GM18517 (cell line): Measurements from ENCODE around the gene MRPS18B.
A peak's percentile ranks its signal among the peaks of the same experiment; 100 is the strongest.

Experiments
- ATAC-seq: cut with Tn5 transposase; IDR thresholded peaks from one replicate; pipeline ENCODE4 v1.9.1; 2021; ENCODE audit warnings: mild to moderate bottlenecking, moderate library complexity; ENCODE audit not compliant: unreplicated experiment

The MRPS18B gene

GRCh38 chr6:30601815-30602641, 15.6 kb upstream of the MRPS18B start:
- no peak for ATAC-seq

GRCh38 chr6:30603961-30604360, 13.7 kb upstream of the MRPS18B start:
- no peak for ATAC-seq

DNA sequence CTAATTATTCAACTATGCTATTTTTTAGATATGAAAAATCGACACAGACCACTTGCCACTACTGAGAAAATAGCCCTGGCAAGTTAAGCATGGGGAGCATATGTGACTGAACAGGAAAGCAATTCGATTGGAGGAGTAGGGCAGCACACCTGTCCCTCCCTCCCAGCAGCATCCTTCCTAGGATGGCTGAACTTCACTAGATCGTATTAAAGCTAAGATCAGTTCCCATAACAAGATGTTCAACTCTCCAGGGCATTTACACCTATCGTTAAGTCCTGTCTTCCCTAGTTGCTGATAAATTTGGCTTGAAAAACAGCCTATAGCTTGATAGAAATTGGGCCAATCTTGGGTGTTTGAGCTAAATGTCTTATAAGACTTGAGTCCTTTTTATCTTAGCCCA, 7.6 kb upstream of the MRPS18B start:
- ATAC-seq = no peak

- no peak for ATAC-seq
These were observed 6.3 kb upstream of the MRPS18B start for GRCh38 chr6:30611150-30611855.

- no peak for ATAC-seq
These were observed 5.8 kb upstream of the MRPS18B start for GRCh38 chr6:30611856-30612194.

- ATAC-seq = no peak
These were observed 5.4 kb upstream of the MRPS18B start for GRCh38 chr6:30612213-30612612.

- ATAC-seq = no peak
These were observed 4.9 kb upstream of the MRPS18B start for GRCh38 chr6:30612687-30613248.

DNA sequence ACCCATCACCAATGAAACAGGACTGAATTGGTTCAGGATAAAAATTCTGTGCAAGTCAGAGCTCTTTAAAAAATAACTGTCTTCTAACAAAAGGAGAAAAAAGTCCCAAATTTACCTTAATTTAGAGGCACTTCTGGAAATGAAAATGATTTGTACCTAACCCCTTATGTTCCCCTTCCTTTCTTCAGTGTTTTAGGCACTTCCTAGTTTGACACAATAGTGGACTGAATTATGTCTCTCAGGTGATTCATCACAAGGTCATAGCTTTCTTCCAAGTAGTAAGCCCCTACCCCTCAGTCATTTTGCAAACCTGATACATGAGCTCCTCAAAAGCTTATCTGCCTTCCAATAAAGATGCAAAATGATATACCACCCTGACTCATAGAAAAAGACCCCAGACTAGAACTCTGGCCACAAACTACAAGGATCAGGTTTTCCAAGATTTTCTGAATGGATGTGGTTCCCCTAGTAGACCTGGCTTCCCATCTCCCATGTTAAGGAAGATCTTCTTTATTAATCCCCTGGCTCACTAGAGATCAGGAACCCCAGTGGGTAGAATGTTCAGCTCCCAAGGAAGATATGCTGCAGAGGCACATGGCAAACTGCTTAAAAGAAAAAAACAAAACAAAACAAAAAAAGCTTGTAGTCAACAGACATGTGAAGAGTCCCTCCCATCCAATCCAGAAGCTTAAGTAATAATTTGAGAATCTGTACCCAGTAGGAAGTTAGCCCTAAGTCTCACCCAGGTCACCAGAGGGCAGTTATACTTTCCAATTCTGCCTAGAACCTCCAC, 4.2 kb upstream of the MRPS18B start:
- no peak for ATAC-seq

DNA sequence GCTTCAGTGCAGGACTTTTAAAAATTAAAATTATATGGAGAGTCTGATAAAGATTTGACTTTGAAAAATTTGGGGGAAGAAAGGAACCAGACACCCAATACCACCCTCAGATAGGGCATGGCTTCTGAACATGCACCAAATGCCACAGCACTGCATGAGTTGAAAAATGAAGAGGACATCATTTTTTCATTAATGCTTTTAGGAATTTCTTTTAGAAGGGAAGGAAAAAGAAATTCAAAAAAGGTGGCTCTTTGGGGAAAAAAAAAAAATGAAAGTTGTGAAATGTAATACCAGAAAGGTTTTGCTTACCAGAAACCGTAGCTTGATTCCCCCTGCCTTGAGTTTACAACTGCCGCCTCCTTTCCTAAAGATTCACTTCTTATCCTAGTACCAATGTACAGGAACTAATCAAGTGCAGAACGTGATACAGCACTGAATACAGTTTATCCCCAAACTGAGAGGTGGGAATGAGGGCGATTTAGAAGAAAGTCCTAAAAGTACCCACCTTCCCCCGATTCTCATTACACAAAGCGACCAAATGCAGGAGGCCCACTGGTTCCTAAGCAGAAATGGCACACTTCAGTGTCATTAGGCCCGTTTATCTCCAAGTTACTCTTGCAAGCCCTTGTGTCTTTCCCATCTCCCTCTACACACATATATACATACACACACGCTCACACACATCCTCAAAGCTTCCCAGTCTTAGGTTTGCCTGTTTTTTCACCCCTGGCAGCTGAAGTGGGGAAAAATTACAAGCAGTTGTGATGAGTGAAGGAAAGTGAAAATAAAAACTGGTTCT, 3.4 kb upstream of the MRPS18B start:
- ATAC-seq = no peak

DNA sequence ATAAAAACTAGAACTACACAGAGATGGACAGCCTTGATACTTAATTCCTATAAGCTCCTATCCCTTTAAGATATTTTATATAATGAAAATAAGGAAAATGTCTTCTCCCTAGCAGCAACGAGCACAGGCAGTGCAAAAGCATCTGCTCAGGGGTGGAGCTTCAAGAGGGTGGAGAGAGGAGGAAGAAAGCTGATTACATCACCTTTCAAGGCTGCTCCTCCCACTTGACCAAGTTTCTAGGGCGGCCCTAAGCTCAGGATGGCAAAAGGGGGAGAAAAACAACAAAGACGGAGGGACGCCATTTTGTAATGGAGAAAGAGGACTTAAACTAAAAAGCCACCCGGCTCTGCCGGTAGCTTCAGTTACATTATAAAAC, 2.8 kb upstream of the MRPS18B start:
- ATAC-seq = peak; percentile 36

GRCh38 chr6:30615219-30615957, 2.3 kb upstream of the MRPS18B start:
- ATAC-seq = no peak

DNA sequence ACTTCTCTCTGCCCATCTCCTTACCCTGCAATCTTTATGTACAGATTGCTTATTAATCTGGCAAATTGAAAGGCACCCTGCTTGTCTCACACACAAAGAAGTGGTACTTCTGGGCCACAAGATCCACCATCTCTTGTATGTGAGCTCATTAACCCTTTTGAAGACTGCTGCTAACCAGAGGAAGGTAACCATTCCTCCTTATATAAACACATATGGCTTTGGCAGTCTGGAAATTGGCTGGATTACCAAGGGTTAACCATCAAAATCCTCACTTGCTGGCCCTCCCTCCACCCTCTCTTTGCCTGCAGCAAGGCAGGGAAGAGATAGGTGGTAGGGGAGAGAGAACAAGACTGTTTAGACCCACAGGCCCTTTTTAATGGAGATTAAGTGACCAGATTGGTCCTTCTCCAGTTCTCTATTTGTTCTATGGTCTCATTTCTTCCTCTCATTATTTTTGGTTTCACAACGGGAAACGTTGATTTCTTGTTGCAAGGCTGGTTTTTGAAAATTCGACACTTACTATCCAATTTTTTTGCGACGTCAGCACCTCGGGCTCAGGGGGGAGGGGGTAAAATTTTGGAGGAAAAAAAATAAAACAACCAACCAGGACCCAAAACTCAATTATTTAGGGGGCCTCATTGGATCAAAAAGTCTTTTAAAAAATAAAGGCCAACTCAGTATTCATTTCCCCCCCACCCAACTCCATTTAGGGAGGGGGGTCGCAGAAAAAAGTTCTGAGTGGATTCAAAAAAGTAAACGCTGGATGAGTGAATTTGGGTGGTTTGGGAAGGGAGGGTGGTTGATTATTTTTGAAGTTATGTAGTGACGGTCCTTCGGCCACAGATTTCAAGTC, 1.5 kb upstream of the MRPS18B start:
- no peak for ATAC-seq

DNA sequence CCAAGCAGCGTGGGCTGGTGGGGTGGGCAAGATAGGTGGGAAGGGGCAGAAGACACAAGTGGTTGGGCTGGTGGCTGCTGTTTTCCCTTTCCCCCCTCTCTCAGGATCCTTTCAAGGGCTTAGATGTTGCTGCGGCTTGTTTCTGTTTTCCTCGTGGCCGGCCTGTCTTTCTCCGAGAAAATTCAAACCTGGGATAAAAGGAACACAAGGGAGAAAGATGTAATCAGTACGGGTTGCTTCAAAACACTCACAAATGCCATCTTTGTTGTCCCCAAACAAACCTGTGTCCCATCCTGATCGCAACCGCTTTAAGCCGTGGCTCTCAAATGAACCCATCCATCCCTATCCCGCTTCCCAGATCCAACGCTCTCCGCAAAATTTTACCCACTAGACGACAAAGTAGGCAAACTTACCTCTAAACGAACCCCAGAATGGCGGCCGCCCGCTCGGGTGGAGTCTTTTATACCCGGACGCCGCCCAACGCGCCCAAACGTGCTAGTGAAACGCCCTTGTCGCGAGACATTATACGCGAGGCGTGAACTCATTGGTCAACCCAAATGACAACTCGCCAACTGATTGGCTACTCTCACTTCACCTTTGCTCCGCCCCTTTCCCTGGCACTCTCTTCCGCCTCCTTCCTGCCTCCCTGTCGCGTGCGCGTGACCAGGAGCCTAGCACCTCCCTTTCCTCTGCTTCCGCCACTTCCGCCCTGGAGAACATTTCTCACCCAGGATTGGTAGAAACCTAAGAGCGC, 652 bp upstream of the MRPS18B start, which contains the start of gene PPP1R10:
Gene PPP1R10 (minus strand): TSS at position 433 of the 754 bp plus-strand sequence. CDS start 7,299 bp downstream, outside the sequence.
- ATAC-seq = peak; percentile 70

DNA sequence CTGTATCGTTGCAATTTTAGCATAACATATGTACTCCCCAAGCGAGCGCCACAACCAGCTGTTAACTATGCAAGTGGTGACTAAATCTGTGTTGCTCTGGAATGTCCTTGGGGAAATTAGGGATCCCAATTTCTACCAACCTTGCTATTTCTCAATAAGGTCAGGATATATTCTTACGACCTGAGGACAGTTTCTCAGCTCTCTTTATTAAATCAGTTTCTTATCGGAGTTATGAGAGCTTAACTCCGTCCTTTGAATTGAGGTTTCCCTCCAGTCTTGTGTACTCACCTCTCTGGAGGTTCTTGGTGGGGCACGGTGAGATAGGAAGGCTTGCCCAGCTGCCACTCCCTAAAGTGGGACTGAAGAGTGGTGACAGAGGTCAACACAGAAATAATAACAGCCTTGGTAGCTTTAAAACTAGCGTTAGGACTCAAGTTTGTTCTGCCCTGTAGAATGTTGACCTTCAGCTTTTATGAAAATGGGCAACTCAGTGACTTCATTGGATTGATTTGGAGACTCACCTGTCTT, 694 bp downstream of the MRPS18B start:
- no peak for ATAC-seq

GRCh38 chr6:30619561-30619960, 1.9 kb downstream of the MRPS18B start:
- no peak for ATAC-seq

GRCh38 chr6:30625511-30625910, 7.9 kb downstream of the MRPS18B start:
- ATAC-seq = no peak

GRCh38 chr6:30626484-30627366, 9.1 kb downstream of the MRPS18B start, which contains the start of gene ATAT1:
ATAT1 (plus strand) TSS chr6:30626874.
- peak; percentile 63 for ATAC-seq
